Esophagus muscularis mucosa (tissue), 4 donors: ENCODE data around the gene POLDIP2. TPM values are rescaled to one million over a fixed set of nuclear protein-coding genes. Genes with fewer than 3 reads are reported as not detected.

ENCODE experiments used
- DNase-seq: peaks from one replicate; pipeline ENCODE4 v3.0.0-alpha.2; 2017; ENCODE audit errors: extremely low spot score
- H3K27ac ChIP-seq, 4 donors: fragments of 200-600 bp; sonication (generic); replicated peaks in 1 of 4; 1 replicate in 3 of 4; 2 replicates in 1 of 4; pipeline ENCODE4 v1.5.1; 2016 to 2019; ENCODE audit warnings: mild to moderate bottlenecking in 1 of 4
- H3K27me3 ChIP-seq, 4 donors: fragments of 200-600 bp; sonication (generic); one replicate each; pipeline versions ENCODE4 v1.5.1 to v1.6.0; 2016 to 2019
- H3K36me3 ChIP-seq, 4 donors: fragments of 200-600 bp; sonication (generic); one replicate each; pipeline ENCODE4 v1.5.1; 2016 to 2019
- H3K4me1 ChIP-seq, 4 donors: fragments of 200-600 bp; sonication (generic); one replicate each; pipeline ENCODE4 v1.5.1; 2016 to 2019
- H3K4me3 ChIP-seq, 4 donors: fragments of 200-600 bp; sonication (generic); 1 replicate in 2 of 4; 2 replicates in 2 of 4; pipeline ENCODE4 v1.5.1; 2016 to 2019; ENCODE audit warnings: mild to moderate bottlenecking in 4 of 4, moderate library complexity in 1 of 4
- H3K9me3 ChIP-seq, 4 donors: fragments of 200-600 bp; sonication (generic); 1 replicate in 3 of 4; 2 replicates in 1 of 4; pipeline ENCODE4 v1.5.1; 2016 to 2019
- CTCF ChIP-seq, 3 experiments: fragments of 200-600 bp in 2 of 3; fragments of 450-650 bp in 1 of 3; sonication (generic) in 2 of 3; IDR thresholded peaks; one replicate each; pipeline ENCODE4 v1.5.1; 2017 to 2019; ENCODE audit warnings: antibody characterized with exemption in 3 of 3, mild to moderate bottlenecking in 2 of 3, moderate library complexity in 1 of 3
- EP300 ChIP-seq: sonication (generic); formaldehyde crosslinking; IDR thresholded peaks from one replicate; pipeline ENCODE4 v1.6.1; 2017; ENCODE audit warnings: antibody characterized with exemption
- POLR2A ChIP-seq: fragments of 450-650 bp; IDR thresholded peaks from one replicate; pipeline ENCODE4 v1.6.1; 2017; ENCODE audit warnings: antibody characterized with exemption, moderate library complexity, mild to moderate bottlenecking, low read depth
- POLR2AphosphoS5 ChIP-seq, 2 donors: sonication (generic); formaldehyde crosslinking; IDR thresholded peaks; one replicate each; pipeline ENCODE4 v1.6.1; 2017; ENCODE audit warnings: antibody characterized with exemption in 2 of 2
- WGBS: methylation state at CpG from one replicate; pipeline ENCODE4 v1.1.5; 2018; 5-methylcytosine and 5-hydroxymethylcytosine counted together
- intact Hi-C: fragments of 100-400 bp; cut with DNase I; formaldehyde crosslinking; loops from one replicate; pipeline ENCODE4 v1.15.1; 2023
- total RNA-seq, 4 donors: library from RNA; depleted of rRNA; stranded (reverse); fragments of >200 nt; gene quantifications; one replicate each; pipeline versions ENCODE4 v1.1.0 to v1.2.1, GENCODE V29; 2016

Gene POLDIP2
- total RNA-seq, 4 donors from 2014 or later = 67.7 to 97.5 (median 81.4) TPM

DNA sequence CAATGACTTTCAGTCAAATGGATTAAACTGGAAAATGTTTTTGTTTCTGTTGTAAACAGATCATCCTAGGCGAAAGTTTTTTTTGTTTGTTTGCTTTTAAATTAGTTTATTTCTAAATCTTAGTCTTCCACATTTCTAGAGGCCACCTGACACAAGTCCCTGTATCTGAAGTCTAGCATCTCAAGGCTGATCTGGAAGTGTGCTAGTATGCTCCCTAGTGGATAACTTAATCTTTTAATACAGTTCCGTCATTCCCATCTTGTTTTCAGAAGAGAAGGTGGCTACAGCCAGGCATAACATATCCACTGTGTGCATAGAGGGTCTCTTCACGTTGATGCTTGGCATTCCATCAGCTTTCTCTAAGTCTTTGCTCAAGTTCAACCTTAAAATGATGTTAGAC, 29.6 kb downstream of the POLDIP2 start:
- WGBS = 61% methylated on average over 3 of the region's 3 CpGs
- Histone ChIP-seq H3K4me1 (peaks cover 0 to 2% (median 0%) of the 10 kb centered on the region in 4 donors), H3K9me3 (no peaks in the 10 kb centered on the region), H3K36me3 (peaks cover 32 to 64% (median 51%) of the 10 kb centered on the region in 4 donors), H3K27ac (no peak overlapping the region), H3K4me3 (no peak overlapping the region), H3K27me3 (no peaks in the 10 kb centered on the region)
- intact Hi-C loops = no loop called here
- DNase-seq = no peak
- TF ChIP-seq EP300 (no peak), POLR2AphosphoS5 (IDR thresholded peaks at IDR 0.05) (no peak), POLR2A (no peak), CTCF (IDR thresholded peaks at IDR 0.05) (no peak)

DNA sequence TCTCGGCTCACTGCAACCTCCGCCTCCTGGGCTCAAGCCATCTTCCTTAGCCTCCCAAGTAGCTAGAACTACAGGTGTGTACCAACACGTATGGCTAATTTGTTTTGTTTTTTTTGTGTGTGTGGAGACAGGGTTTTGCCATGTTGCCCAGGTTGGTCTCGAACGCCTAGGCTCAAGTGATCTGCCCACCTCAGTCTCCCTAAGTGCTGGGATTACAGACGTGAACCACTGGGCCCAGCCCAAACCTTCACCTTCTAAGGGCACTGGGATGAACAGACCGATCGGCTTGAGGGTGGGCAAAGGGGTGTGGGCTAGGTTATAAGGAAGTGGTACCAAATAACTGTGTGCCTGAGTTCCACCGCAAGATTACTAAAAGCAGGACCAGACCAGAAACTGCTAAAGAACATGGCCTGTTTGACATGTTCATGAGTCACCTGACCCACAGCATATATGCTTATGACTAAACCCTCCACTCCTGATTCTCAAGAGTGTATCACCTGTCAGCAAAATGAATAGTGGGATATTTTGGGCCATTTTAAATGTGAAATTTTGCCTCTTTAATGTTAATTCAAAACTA, 30.2 kb downstream of the POLDIP2 start:
- H3K9me3 ChIP-seq = no peaks in the 10 kb centered on the region
- H3K36me3 ChIP-seq = peaks cover 32 to 62% (median 50%) of the 10 kb centered on the region in 4 donors
- no peak for TF ChIP-seq POLR2AphosphoS5 (IDR thresholded peaks at IDR 0.05)
- no peak for TF ChIP-seq CTCF (IDR thresholded peaks at IDR 0.05)
- no peak for TF ChIP-seq EP300
- TF ChIP-seq POLR2A = no peak
- no peak for DNase-seq
- no peaks in the 10 kb centered on the region for H3K4me1 ChIP-seq
- no peak overlapping the region for H3K27ac ChIP-seq
- no peaks in the 10 kb centered on the region for H3K27me3 ChIP-seq
- H3K4me3 ChIP-seq = no peak overlapping the region
- WGBS = 89% methylated on average over 9 of the region's 9 CpGs
- intact Hi-C loops = no loop called here

DNA sequence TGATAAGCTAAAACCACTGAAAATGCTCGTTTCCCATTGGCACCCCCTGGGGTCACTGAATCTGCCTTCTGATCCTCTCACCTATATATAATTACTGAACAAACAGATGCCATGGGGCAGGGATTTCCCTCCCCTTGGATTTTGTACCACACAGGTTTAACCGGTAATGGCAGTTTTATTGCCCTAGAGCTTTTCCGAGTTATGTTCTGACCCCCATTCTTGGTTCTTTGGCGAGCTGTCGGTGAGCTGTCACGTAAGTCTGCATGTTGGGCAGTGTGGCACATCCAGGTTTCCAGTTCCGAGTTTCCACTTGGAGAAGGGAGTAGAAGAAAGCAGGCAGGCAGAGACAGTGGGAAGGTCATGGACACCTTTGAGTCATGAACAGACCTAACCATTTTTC, 31.2 kb downstream of the POLDIP2 start:
- intact Hi-C loops = no loop called here
- WGBS = 95% methylated on average over 7 of the region's 7 CpGs
- H3K36me3 ChIP-seq = peaks cover 24 to 52% (median 40%) of the 10 kb centered on the region in 4 donors
- H3K9me3 ChIP-seq = no peaks in the 10 kb centered on the region
- no peak overlapping the region for H3K27ac ChIP-seq
- H3K4me3 ChIP-seq = no peak overlapping the region
- no peaks in the 10 kb centered on the region for H3K27me3 ChIP-seq
- TF ChIP-seq POLR2A (no peak), POLR2AphosphoS5 (IDR thresholded peaks at IDR 0.05) (no peak), EP300 (no peak), CTCF (IDR thresholded peaks at IDR 0.05) (no peak)
- no peak for DNase-seq
- no peaks in the 10 kb centered on the region for H3K4me1 ChIP-seq

GRCh38 chr17:28325211-28325610, 32.1 kb downstream of the POLDIP2 start:
- H3K36me3 ChIP-seq = peaks cover 17 to 43% (median 31%) of the 10 kb centered on the region in 4 donors
- 55% methylated on average over 5 of the region's 5 CpGs for WGBS
- intact Hi-C loops = no loop called here
- DNase-seq = no peak
- no peak overlapping the region for H3K4me3 ChIP-seq
- H3K27ac ChIP-seq = no peak overlapping the region
- peaks cover 0 to 2% (median under 1%) of the 10 kb centered on the region in 4 donors for H3K4me1 ChIP-seq
- H3K27me3 ChIP-seq = no peaks in the 10 kb centered on the region
- no peaks in the 10 kb centered on the region for H3K9me3 ChIP-seq
- TF ChIP-seq EP300 (no peak), POLR2A (no peak), CTCF (IDR thresholded peaks at IDR 0.05) (no peak)

DNA sequence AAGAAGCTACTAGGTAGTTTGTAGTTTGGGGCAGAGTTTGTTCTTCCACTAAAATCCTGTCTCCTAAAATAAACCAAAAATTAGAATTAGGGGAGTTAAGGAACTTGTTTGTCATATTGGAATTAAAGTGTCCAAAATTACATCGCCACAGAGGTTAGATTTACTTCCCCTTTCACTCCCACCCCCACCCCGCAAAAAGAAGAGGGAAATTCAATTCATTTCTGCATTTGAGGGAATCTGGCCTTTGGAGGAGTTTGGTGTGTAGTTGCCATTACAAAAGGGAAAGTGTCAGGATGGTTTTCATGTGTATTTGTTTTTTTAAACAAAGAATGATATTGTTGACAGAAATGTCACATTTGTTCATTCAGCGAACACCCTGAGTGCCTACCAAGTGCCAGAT, 32.5 kb downstream of the POLDIP2 start:
- no peak for DNase-seq
- Histone ChIP-seq H3K36me3 (peaks cover 17 to 39% (median 27%) of the 10 kb centered on the region in 4 donors), H3K4me3 (no peak overlapping the region), H3K27me3 (no peaks in the 10 kb centered on the region), H3K4me1 (peaks cover 3 to 6% (median 5%) of the 10 kb centered on the region in 4 donors), H3K27ac (no peak overlapping the region), H3K9me3 (no peaks in the 10 kb centered on the region)
- WGBS = 80% methylated on average over 3 of the region's 3 CpGs
- intact Hi-C loops = no loop called here
- no peak for TF ChIP-seq POLR2A
